GM21526 (cell line): Measurements from ENCODE around the gene BAHCC1.

Experiments
- ATAC-seq: cut with Tn5 transposase; IDR thresholded peaks from one replicate; pipeline ENCODE4 v1.9.1; 2021; ENCODE audit warnings: moderate library complexity; ENCODE audit not compliant: unreplicated experiment, low FRiP score

BAHCC1 gene

GRCh38 chr17:81409190-81409935 lies 14.1 kb downstream of the BAHCC1 start:
- no peak for ATAC-seq

GRCh38 chr17:81410852-81411251 lies 15.6 kb downstream of the BAHCC1 start:
- no peak for ATAC-seq

GRCh38 chr17:81411305-81411704 lies 16.0 kb downstream of the BAHCC1 start:
- no peak for ATAC-seq

- ATAC-seq, result no peak
Measured at GRCh38 chr17:81412490-81413093, 17.3 kb downstream of the BAHCC1 start.

- no peak for ATAC-seq
Measured at GRCh38 chr17:81413497-81414135, 18.4 kb downstream of the BAHCC1 start.

- no peak for ATAC-seq
Measured at GRCh38 chr17:81414756-81415516, 19.7 kb downstream of the BAHCC1 start.

- no peak for ATAC-seq
Measured at GRCh38 chr17:81415681-81416080, 20.4 kb downstream of the BAHCC1 start.

GRCh38 chr17:81416612-81417011 lies 21.4 kb downstream of the BAHCC1 start:
- no peak for ATAC-seq

- no peak for ATAC-seq
Measured at GRCh38 chr17:81417049-81417878, 22.0 kb downstream of the BAHCC1 start.

GRCh38 chr17:81417879-81418709 lies 22.8 kb downstream of the BAHCC1 start:
- no peak for ATAC-seq

GRCh38 chr17:81418710-81419318 lies 23.6 kb downstream of the BAHCC1 start:
- ATAC-seq, result no peak

- no peak for ATAC-seq
Measured at GRCh38 chr17:81419319-81419885, 24.1 kb downstream of the BAHCC1 start.

GRCh38 chr17:81419886-81420768 lies 24.9 kb downstream of the BAHCC1 start:
- no peak for ATAC-seq

- ATAC-seq, result no peak
Measured at GRCh38 chr17:81420769-81421462, 25.7 kb downstream of the BAHCC1 start.

GRCh38 chr17:81422776-81423697 lies 27.8 kb downstream of the BAHCC1 start:
- no peak for ATAC-seq

- no peak for ATAC-seq
Measured at GRCh38 chr17:81423698-81424071, 28.4 kb downstream of the BAHCC1 start.
